ENCODE results near the gene DHRSX.
"Not testable (repeated sequence)": the region's sequence is repeated elsewhere in the genome, so short reads cannot be mapped to it uniquely, and the experiment has no call there.

The DHRSX gene

GRCh38 chrX:2261831-2262667 is 238.7 kb downstream of the DHRSX start:
- no peak for DNase-seq (ENCODE audit: low spot score)

- DNase-seq (ENCODE audit: low spot score), result no peak
Observed at GRCh38 chrX:2252331-2253065, 248.3 kb downstream of the DHRSX start.

GRCh38 chrX:2251211-2251610 is 249.6 kb downstream of the DHRSX start:
- DNase-seq (ENCODE audit: low spot score), result no peak

- no peak for DNase-seq (ENCODE audit: low spot score)
Observed at GRCh38 chrX:2243913-2244460, 256.8 kb downstream of the DHRSX start.

GRCh38 chrX:2242980-2243379 is 257.8 kb downstream of the DHRSX start:
- DNase-seq (ENCODE audit: low spot score), result no peak

- DNase-seq (ENCODE audit: low spot score), result no peak
Observed at GRCh38 chrX:2242326-2242725, 258.4 kb downstream of the DHRSX start.

- DNase-seq (ENCODE audit: low spot score), result not testable (repeated sequence)
Observed at GRCh38 chrX:2241496-2241895, 259.3 kb downstream of the DHRSX start.

GRCh38 chrX:2240761-2241160 is 260.0 kb downstream of the DHRSX start:
- not testable (repeated sequence) for DNase-seq (ENCODE audit: low spot score)

- DNase-seq (ENCODE audit: low spot score), result no peak
Observed at GRCh38 chrX:2237976-2238375, 262.8 kb downstream of the DHRSX start.

GRCh38 chrX:2231570-2232192 is 269.1 kb downstream of the DHRSX start:
- no peak for DNase-seq (ENCODE audit: low spot score)

GRCh38 chrX:2230457-2230856 is 270.3 kb downstream of the DHRSX start:
- no peak for DNase-seq (ENCODE audit: low spot score)

GRCh38 chrX:2228536-2228935 is 272.2 kb downstream of the DHRSX start:
- DNase-seq (ENCODE audit: low spot score), result no peak

GRCh38 chrX:2226906-2227656 is 273.7 kb downstream of the DHRSX start:
- no peak for DNase-seq (ENCODE audit: low spot score)

- no peak for DNase-seq (ENCODE audit: low spot score)
Observed at GRCh38 chrX:2226182-2226581, 274.6 kb downstream of the DHRSX start.

- DNase-seq (ENCODE audit: low spot score), result no peak
Observed at GRCh38 chrX:2224597-2225235, 276.1 kb downstream of the DHRSX start.

GRCh38 chrX:2224161-2224560 is 276.6 kb downstream of the DHRSX start:
- DNase-seq (ENCODE audit: low spot score), result no peak

GRCh38 chrX:2220829-2221567 is 279.8 kb downstream of the DHRSX start:
- DNase-seq (ENCODE audit: low spot score), result no peak

GRCh38 chrX:2220296-2220695 is 280.5 kb downstream of the DHRSX start:
- DNase-seq (ENCODE audit: low spot score), result no peak

- DNase-seq (ENCODE audit: low spot score), result not testable (repeated sequence)
Observed at GRCh38 chrX:2214138-2214823, 286.5 kb downstream of the DHRSX start.

GRCh38 chrX:2211667-2212066 is 289.1 kb downstream of the DHRSX start:
- not testable (repeated sequence) for DNase-seq (ENCODE audit: low spot score)

Data from SW480 (cell line).